HG02642 (cell line): ENCODE results near the gene LMF2.
A peak's percentile ranks its signal among the peaks of the same experiment; 100 is the strongest.
"Not testable (repeated sequence)": the region's sequence is repeated elsewhere in the genome, so short reads cannot be mapped to it uniquely, and the experiment has no call there.

Experiments used
- ATAC-seq: cut with Tn5 transposase; IDR thresholded peaks from one replicate; pipeline ENCODE4 v1.9.1; 2021; ENCODE audit warnings: mild to moderate bottlenecking; ENCODE audit not compliant: unreplicated experiment, poor library complexity

The LMF2 gene

DNA sequence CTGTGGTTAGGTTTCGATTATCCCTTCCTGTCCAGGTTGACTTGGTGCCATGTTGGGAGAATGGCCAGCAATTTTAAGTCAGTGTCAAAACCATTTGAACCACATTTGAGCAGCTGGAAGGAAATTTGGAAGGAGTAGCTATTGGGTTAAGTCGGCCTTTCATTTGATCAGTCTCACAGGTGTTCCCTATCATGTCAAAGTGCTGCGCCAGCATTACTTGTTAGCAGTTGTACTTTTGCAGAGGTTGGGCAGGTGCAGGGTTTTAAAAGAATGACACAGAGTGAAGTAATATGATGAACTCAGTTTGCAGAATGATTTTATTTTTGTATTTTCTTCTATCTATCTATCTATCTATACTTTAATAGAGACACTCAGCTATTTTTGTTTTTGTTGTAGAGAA is 28.7 kb upstream of the LMF2 start:
- ATAC-seq, result no peak

DNA sequence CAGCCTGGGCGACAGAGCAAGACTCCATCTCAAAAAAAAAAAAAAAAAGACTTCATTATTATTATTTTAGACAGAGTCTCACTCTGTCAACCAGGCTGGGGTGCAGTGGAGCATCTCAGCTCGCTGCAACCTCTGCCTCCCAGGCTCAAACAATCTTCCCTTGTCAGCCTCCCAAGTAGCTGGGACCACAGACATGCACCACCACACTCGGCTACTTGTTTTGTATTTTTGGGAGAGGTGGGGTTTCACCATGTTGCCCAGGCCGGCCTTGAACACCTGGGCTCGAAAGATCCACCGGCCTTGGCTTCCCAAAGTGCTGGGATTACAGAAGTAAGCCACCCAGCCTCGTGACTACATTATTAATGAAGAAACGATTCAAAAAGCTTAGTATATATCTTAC is 27.6 kb upstream of the LMF2 start:
- no peak for ATAC-seq

DNA sequence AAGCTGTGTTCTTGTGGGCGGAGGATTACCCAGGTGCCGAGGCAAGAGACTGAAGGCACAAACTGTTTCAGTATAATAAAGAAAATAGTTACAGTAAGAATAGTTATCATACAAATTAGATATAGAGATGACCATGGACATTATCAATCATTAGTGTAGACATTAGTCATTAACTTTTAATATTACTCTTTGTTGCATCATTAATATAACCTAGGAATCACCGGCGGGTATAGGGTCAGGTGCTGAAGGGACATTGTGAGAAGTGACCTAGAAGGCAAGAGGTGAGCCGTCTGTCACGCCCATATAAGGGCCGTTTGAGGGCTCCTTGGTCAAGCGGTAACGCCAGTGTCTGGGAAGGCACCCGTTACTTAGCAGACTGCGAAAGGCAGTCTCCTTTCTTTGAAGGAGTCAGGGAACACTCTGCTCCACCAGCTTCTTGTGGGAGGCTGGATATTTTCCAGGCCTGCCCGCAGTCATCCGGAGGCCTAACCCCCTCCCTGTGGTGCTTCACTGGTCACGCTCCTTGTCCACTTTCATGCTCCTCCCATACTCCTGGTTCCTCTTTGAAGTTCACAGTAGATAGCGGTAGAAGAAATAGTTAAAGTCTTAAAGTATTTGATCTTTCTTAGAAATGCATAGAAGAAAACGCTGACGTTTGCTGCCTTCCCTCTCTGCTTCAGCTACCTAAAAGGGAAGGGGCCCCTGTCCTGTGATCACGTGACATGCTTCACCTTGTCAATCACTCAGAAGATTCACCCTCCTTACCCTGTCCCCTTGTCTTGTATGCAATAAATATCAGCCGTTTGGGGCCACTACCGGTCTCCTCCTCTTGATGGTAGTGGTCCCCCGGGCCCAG is 26.6 kb upstream of the LMF2 start:
- not testable (repeated sequence) for ATAC-seq

DNA sequence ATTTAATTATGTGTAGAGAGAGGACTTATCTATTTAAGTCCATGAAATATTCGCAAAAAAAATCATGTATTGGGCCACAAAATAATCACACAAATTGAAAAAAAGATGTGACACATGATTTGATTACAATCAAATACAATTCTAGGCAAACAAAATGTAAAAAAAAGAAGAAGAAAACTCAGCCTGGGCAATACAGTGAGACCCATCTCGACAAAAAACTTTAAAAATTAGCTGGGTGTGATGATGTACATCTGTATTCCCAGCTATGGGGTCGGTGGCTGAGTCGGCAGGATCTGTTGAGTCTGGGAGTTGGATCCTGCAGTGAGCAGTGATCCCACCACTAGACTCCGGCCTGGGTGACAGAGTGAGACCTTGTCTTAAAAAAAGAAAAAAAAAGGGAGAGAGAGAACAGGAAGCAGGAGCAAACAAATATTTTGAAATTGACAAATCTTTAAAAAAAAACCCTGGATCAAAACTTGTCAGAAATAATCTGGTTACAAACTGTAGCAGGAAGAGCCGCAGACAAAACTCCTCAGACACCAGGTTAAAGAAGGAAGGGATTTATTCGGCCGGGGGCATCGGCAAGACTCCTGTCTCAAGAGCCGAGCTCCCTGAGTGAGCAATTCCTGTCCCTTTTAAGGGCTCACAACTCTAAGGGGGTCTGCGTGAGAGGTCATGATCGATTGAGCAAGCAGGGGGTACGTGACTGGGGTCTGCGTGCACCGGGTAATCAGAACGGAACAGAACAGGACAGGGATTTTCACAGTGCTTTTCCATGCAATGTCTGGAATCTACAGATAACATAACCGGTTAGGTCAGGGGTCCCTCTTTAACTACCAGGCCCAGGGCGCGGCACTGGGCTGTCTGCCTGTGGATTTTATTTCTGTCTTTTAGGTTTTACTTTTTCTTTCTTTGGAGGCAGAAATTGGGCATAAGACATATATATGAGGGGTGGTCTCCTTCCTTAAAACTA is 25.6 kb upstream of the LMF2 start:
- ATAC-seq, result no peak

DNA sequence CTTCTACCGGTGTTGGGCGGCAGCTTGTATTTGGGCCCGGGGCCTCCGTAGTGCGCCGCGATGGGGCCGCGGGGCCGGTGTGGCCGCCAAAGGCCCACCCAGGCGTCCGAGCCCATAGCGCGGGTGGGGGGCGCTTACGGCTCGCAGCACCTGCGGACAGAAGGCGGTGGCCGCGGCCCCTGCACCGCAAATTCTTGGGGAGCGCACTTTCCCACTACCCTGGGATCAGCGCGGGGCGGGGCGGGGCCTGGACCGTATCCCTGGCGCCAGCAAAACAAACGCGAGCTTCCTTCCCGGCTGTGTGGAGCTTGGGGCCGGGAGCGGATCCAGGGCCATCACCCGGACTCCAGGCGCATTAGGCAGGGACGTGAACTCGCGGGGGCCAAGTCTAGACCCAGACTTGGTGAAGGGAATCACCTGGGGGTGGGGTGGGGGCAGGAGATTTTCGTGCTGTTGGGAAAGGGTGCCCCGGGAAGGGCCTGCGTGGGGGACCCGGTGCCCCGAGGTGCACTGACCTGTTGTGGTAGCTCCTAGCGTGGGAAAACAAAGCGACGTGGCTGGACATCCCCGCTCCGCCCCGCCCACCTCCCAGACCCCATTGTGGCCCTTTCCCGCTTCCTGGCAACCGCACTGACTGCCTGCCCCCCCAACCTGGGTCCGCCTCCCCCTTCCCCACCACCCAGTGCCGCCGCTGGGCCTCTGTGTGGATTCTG is 24.6 kb upstream of the LMF2 start:
- ATAC-seq, result no peak

DNA sequence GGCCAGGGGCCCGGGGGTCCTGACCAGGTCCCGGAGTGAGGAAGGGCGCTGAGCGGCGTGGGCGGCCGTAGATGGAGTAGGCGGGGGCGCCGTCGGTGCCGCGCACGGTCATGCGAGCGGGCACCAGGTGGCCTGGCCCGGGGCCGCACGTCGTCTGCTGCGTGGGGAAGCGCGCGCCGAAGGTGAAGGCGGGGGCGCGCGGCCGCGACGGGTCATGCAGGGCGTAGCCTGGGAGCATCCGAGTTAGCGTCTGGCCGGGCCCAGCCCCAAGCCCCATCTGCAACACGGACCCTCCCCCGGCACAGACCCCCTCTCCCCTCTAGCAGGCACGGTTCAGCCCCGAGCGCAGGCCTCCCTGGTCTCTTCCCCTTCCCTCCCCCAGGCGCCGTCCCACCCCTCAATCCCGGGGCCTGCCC is 24.1 kb upstream of the LMF2 start:
- peak; percentile 30 for ATAC-seq

DNA sequence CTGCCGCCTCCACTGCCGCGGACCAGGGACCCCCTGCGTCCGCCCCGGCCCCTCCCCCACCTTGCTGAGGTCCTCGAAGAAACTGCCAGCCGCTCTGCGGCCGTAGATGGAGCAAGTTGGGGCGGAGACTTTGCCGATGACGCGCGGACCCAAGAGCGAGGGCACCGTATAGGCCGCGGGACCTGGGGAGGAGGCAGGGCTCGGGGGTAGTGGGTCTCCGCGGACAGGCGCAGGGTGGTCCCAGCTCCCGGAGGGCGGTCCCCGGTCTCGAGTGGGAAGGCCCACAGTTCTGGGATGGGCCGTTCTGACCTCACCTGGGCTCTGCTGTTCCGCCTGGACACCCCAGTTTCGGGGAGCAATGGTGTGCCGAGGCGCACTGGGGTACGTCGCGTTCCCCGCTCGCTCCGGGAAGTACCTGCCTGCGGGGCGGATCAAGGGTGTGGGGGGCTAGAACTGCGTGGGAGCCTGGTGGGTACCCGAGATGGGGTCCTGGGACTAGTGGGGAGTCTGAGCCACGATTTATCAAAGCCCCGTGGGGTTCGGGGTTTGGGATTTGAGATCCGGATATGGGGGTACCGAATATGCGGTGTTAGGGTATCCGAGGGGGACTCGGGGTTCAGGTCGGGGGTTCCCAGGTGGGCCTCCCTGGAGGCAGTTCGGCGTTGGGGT is 23.5 kb upstream of the LMF2 start:
- peak; percentile 20 for ATAC-seq

DNA sequence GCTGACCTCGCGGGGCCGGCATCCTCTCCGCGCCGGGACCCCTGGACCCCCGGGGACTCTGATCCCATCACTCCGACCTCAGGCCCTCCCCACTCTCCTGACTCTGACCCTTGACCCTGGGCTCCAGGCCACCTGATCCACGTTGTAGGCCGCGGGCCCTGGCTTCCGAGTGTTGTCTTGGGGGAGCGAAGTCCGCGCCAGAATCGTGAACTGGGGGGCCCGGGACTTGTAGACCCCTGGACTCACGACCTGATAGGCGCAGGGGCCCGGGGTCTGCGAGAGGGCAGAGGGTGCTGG is 23.0 kb upstream of the LMF2 start:
- ATAC-seq, result peak; percentile 0

DNA sequence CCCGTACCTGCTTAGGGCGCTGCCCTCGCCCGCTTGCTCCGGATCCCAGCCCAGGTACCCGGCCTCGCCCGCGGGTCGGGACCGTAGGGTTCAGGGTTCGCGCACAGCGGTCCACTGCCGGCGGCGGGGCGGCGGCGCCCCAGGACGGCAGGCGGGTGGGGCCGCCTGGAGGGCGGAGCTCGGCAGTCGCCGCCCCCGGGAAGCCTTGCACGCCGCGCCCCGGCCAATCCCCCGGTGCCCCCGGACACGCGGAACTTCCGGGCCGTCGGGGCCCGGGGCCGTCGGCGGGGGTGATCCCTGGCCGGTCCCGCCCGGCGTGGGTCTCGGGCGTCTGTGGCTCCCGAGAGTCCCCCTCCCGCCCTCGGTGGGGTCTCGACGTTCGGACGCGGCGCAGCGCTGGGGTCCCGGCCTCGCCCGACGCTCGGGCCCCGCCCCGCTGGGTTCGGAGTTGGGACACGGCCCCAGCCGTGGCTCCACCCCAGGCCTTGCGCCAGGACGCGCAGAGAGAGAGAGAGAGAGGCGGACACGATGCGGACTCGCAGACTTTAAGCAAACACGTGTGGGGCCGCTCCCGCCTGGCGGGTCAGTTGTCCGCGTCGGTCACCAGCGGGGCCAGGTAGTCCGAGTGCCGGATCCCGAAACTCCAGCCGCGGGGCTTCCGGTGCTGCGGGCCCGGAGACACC is 22.5 kb upstream of the LMF2 start, which contains the start of gene TYMP:
Gene TYMP, minus strand, starts transcription at position 116 of the 683 bp plus-strand sequence. CDS start 303 bp downstream, outside the sequence.
- ATAC-seq, result peak; percentile 25

DNA sequence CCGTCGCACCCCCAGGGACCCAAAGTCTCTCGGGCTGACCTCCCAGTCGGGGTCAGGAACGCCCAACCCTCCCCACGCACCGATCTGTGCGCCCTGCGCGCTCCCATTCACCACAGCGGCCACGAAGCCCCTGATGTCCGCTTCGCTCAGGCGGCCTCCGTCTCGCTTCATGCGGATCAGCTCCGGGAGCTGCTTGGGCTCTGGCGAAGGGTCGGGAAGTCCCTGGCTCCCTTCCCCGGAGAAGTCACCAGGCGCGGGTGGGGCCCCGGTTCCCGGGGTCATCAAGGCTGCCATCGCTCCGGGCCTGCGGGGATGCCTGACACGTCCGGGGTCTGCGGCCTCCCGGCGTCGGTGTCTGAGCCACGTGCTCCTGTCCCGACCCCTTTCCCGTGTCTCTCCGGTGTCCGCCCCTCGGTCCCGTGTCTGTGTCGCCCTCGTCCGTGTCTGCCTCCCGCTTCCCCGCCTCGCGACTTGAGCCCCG is 22.0 kb upstream of the LMF2 start:
- ATAC-seq, result no peak

DNA sequence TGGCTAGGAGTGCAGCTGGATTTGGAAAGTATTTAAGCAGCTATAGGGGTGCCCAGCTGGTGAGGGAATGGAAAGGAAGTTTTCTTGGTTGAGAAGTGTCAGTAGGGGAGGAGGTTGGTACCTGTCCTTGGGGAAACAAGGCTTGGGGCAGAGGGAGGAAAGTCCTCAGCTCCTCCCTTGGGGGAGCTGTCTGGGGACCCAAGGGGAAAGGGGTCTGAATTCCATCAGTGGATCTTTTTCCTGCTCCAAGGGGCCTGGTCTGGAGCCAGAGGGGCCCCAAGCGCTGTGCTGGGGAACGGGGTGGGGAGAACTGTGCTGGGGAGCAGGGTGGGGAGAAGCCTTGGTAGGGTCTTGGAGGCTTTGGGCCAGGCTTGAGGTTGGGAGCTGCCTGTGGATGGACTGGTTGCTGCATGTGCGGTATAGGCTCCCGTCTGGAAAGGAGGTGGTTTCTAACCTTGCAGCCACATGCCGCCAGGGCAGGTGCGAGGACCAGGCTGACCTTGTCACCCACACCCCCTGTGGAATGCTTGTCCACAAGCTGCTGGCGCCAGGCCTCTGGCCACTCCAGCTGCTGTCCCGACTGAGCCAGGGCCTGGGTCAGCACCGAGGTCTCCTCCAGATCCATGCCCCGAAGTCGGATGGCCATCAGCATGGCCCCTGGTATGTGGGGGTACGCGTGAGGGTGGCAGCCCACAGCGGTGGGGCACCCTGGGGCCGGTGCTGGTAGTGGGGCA is 21.3 kb upstream of the LMF2 start:
- ATAC-seq, result no peak

DNA sequence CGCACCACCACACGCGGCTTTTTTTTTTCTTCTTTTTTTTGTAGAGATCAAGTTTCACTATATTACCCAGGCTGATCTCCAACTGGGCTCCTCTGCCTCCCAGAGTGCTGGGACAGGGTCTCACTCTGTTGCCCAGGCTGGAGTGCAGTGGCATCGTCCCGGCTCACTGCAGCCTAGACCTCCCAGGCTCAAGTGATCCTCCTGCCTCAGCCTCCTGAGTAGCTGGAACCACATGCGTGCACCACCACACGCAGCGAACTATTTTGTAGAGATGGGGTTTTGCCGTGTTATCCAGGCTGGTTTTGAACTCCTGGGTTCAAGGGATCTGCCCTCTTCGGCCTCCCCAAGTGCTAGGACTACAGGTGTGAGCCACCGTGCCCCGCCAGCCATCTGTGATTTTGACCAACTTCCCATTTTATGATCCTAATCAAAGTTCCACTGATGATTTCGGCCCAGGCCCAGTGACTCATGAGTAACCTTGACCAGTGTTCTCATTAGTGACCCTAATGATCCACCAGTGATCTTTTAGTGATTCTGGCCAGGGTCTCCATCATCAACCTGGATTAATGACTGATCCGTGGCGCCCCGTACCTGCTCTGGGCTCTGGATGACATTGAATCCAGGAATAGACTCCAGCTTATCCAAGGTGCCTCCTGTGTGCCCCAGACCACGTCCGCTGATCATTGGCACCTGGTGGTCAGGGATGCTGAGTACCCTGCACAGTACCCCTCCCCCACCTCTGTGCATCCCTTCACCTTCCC is 20.6 kb upstream of the LMF2 start:
- ATAC-seq, result no peak

DNA sequence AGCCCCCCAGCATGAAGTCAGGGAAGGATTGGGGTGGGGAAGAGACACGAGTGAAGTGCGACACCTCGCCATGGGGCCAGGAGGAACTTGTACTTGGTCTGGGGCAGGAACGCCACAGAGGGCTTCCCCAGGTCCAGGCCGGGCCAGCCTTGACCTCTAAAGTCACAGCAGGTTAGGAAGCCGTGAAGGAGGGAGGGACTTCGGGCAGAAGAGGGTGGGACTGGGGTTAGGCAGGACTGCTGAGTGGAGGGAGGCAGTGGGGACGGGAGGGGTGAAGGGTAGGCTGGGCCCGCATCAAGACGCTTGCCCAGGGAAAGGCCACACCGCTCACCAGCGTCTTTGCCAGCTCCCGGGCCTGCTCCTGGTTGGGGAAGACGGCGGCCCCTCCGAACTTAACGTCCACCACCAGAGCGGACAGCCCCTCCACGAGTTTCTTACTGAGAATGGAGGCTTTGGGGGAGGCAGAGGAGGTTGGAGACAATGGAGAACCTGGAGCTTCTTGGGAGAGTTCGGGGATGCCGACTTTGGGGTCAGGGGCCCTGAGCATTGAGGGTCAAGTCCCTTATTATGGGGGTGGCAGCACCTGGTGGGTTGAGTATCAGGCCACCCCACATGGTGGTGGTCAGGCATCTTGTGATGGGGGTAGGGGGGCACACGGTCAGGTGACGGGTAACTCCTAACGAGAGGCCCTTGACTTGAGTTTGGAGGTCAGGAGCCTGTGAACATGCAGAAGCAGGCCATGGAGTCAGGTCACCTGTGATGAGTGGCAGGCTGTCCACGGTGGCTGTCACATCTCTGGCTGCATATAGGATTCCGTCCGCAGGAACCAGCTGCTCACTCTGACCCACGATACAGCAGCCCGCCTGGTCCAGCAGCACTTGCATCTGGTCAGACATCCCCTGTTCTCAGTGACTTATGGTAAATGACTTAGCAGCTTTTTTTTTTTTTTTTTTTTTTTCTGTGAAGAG is 19.6 kb upstream of the LMF2 start:
- no peak for ATAC-seq

DNA sequence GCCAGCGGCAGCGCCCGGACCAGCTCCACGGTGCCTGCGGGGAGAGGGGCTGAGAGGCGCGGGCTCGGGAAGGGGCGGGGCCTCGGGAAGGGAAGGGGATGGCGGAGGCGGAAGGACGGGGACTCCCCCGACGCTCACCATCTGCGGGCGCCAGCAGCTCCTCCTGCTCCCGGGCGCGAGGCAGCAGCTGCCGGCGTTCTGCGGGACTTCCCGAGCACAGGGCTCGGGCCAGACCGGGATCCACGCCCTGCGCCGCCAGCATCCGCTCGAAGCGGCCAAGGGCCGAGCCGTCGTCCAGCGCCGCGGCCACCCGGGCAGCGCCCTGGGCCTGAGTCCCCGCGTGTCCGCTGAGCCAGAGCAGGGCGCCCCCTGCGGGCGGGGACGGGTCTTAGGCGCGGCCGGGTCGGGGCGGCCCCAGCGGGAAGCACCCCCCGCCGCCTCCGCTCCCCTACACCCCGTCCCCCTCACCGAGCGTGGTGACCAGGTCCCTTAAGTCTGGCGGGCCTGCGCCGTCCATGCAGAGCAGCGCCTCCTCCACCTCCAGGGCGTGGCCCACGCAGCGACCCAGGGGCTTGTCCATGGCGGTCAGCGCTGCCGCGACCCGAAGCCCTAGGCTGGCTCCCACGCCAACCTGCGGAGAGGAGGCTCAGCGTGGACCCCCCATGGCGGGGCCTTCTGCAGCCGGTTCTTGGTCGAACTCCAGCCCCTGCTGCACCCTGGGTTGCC is 18.8 kb upstream of the LMF2 start:
- ATAC-seq, result peak; percentile 37

DNA sequence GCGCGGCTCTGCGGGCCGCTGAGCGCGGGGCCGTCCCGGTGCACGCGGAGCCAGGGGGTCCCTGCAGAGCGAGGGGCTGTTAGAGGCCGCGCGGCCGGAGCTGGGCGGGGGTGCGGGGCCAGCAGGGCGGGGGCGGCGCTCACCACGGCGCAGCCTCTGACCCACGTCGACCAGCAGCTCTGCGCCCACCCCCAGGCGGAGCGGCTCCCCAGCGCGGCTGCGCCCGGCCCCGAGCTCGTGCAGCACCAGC is 18.3 kb upstream of the LMF2 start:
- no peak for ATAC-seq

DNA sequence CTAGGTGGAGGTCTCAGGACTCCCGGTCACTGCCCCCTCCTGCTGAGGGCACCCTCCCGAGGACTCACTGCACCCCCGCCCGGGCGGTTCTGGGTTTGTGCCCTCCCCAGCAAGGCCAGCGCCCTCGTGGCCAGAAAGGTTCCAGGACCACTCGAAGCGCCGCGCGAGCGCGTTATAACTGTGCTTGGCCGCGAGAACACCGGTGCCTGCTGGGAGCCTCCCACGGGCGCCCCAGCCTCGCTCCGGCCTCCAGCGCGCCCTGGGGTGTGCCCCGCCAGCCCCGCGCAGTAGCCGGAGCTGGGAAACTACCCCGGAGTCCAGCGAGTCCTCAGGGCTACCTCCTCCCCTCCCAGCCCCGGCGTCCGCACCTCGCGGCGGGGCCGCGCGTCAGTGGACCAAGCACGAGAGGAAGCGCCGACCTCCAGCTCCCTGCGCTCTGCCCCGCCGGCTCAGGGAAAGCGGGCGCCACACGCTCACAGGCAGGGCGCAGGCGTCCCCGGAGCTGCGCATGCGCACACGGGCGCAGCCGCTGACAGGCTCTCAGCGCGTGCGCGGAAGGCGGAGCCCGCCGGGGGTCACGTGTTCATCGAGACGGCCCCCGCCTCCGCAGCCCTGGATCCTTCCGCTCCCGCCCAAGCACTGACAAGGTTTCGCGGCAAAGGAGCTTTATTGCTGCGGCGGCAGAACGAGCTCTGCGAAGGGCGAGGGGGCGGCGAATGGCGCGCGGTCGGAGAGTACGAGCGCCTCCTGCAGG is 17.8 kb upstream of the LMF2 start, which contains the start of gene SCO2:
Gene SCO2, minus strand, starts transcription at position 495 of the 754 bp plus-strand sequence. CDS start 1,187 bp downstream, outside the sequence.
- peak; percentile 41 for ATAC-seq
